Natural killer cell (primary cell): ENCODE measurements around the gene EEA1. TPM values are rescaled to one million over a fixed set of nuclear protein-coding genes. Genes with fewer than 3 reads are reported as not detected.

Experiments
- ATAC-seq, 3 donors: fragments of 150-1000 bp in 2 of 3; fragments of 200-7000 bp in 1 of 3; cut with Tn5 transposase; 1 replicate in 1 of 3; 2 replicates in 2 of 3; pipeline ENCODE4 v1.10.0; 2021; ENCODE audit warnings: mild to moderate bottlenecking in 2 of 3, moderate library complexity in 2 of 3
- DNase-seq, 2 donors: peaks; one replicate each; pipeline versions ENCODE4 v3.0.0 to v3.0.0-alpha.2; 2013 to 2021; ENCODE audit warnings: mixed read lengths in 1 of 2
- H3K27ac ChIP-seq: one replicate; pipeline ENCODE4 v1.5.1; 2013; ENCODE audit warnings: mild to moderate bottlenecking, low read length
- H3K27me3 ChIP-seq: one replicate; pipeline ENCODE4 v1.6.1; 2013; ENCODE audit warnings: low read length; ENCODE audit not compliant: control insufficient read depth, insufficient read depth
- H3K36me3 ChIP-seq: one replicate; pipeline ENCODE4 v1.6.1; 2013; ENCODE audit warnings: low read length; ENCODE audit not compliant: control insufficient read depth, insufficient read depth
- H3K4me1 ChIP-seq: one replicate; pipeline ENCODE4 v1.6.1; 2013; ENCODE audit warnings: low read length; ENCODE audit not compliant: control insufficient read depth, insufficient read depth
- H3K4me3 ChIP-seq: one replicate; pipeline ENCODE4 v1.5.1; 2013; ENCODE audit warnings: low read length
- H3K9me3 ChIP-seq: one replicate; pipeline ENCODE4 v1.6.1; 2013; ENCODE audit warnings: low read length; ENCODE audit not compliant: control insufficient read depth, insufficient read depth
- H3K27ac Mint-ChIP-seq, 2 donors: one replicate each; pipeline ENCODE4 v1.8.0; 2022; ENCODE audit warnings: mild to moderate bottlenecking in 2 of 2, mixed read lengths in 2 of 2, moderate library complexity in 1 of 2
- H3K27me3 Mint-ChIP-seq, 2 donors: one replicate each; pipeline ENCODE4 v1.8.0; 2022; ENCODE audit warnings: low read depth in 2 of 2, mixed read lengths in 2 of 2
- H3K36me3 Mint-ChIP-seq: one replicate; pipeline ENCODE4 v1.8.0; 2022; ENCODE audit warnings: mixed read lengths
- H3K4me1 Mint-ChIP-seq, 2 donors: one replicate each; pipeline ENCODE4 v1.8.0; 2022; ENCODE audit warnings: mixed read lengths in 2 of 2
- H3K4me3 Mint-ChIP-seq: one replicate; pipeline ENCODE4 v1.8.0; 2022; ENCODE audit warnings: mild to moderate bottlenecking, moderate library complexity, mixed read lengths
- H3K9me3 Mint-ChIP-seq, 2 donors: one replicate each; pipeline ENCODE4 v1.8.0; 2022; ENCODE audit warnings: mixed read lengths in 2 of 2
- CTCF ChIP-seq: fragments of 200-600 bp; IDR thresholded peaks from one replicate; pipeline ENCODE4 v1.8.0; 2022; ENCODE audit warnings: antibody characterized with exemption
- WGBS: methylation state at CpG from one replicate; pipeline ENCODE4 v1.1.7; 2013; ENCODE audit warnings: missing lambda C conversion rate; ENCODE audit not compliant: insufficient coverage; 5-methylcytosine and 5-hydroxymethylcytosine counted together
- intact Hi-C: fragments of 100-400 bp; cut with micrococcal nuclease; formaldehyde crosslinking; loops from one replicate; pipeline ENCODE4 v1.14.2; 2022
- total RNA-seq, 4 donors: library from RNA; stranded (reverse); fragments of 120-200 nt in 1 of 4; gene quantifications; one replicate each; pipeline versions ENCODE4 v1.2.3 to v1.2.4, GENCODE V29; 2013 to 2022

The EEA1 gene
- total RNA-seq, 3 donors from 2014 or later (not counting 1 experiment from before 2014, with no cell fraction given): 15.0 to 20.0 (median 15.0) TPM

- no peak overlapping the region for H3K4me3 Mint-ChIP-seq
- H3K4me3 ChIP-seq: no peak overlapping the region
Observed at GRCh38 chr12:92737855-92738850, 190.9 kb downstream of the EEA1 start.

GRCh38 chr12:92736605-92737004, 192.5 kb downstream of the EEA1 start:
- no peaks in the 10 kb centered on the region for H3K4me1 Mint-ChIP-seq
- intact Hi-C loops: no loop called here
- DNase-seq: no peak
- WGBS: 80% methylated on average over 6 of the region's 6 CpGs
- Histone ChIP-seq H3K27ac (no peak overlapping the region), H3K36me3 (no peaks in the 10 kb centered on the region), H3K4me1 (no peaks in the 10 kb centered on the region), H3K4me3 (no peak overlapping the region), H3K27me3 (no peaks in the 10 kb centered on the region), H3K9me3 (no peaks in the 10 kb centered on the region)
- H3K27ac Mint-ChIP-seq: no peak overlapping the region
- H3K4me3 Mint-ChIP-seq: no peak overlapping the region
- H3K27me3 Mint-ChIP-seq: peaks cover 4 to 17% of the 10 kb centered on the region in 2 donors
- no peaks in the 10 kb centered on the region for H3K36me3 Mint-ChIP-seq
- no peaks in the 10 kb centered on the region for H3K9me3 Mint-ChIP-seq
- no peak for TF ChIP-seq CTCF
- no peak for ATAC-seq

More at GRCh38 chr12:92737855-92738850, 190.9 kb downstream of the EEA1 start:
- H3K36me3 Mint-ChIP-seq: no peaks in the 10 kb centered on the region
- no peaks in the 10 kb centered on the region for H3K27me3 ChIP-seq
- intact Hi-C loops: no loop called here
- no peaks in the 10 kb centered on the region for H3K36me3 ChIP-seq
- ATAC-seq: no peak
- no peaks in the 10 kb centered on the region for H3K9me3 Mint-ChIP-seq
- no peak overlapping the region for H3K27ac ChIP-seq
- no peaks in the 10 kb centered on the region for H3K4me1 ChIP-seq
- H3K27ac Mint-ChIP-seq: no peak overlapping the region
- no peaks in the 10 kb centered on the region for H3K9me3 ChIP-seq
- H3K4me1 Mint-ChIP-seq: no peaks in the 10 kb centered on the region
- DNase-seq: no peak
- TF ChIP-seq CTCF: no peak
- WGBS: 93% methylated on average over 7 of the region's 7 CpGs
- H3K27me3 Mint-ChIP-seq: peaks cover 4 to 28% of the 10 kb centered on the region in 2 donors

GRCh38 chr12:92735131-92735721, 193.9 kb downstream of the EEA1 start:
- no peak overlapping the region for H3K27ac ChIP-seq
- H3K36me3 Mint-ChIP-seq: no peaks in the 10 kb centered on the region
- no peak for TF ChIP-seq CTCF
- H3K27ac Mint-ChIP-seq: no peak overlapping the region
- H3K36me3 ChIP-seq: no peaks in the 10 kb centered on the region
- DNase-seq: no peak
- 72% methylated on average over 2 of the region's 3 CpGs for WGBS
- intact Hi-C loops: no loop called here
- no peak overlapping the region for H3K4me3 Mint-ChIP-seq
- peaks cover 4 to 13% of the 10 kb centered on the region in 2 donors for H3K27me3 Mint-ChIP-seq
- ATAC-seq: no peak
- H3K9me3 ChIP-seq: no peaks in the 10 kb centered on the region
- H3K27me3 ChIP-seq: no peaks in the 10 kb centered on the region
- H3K4me3 ChIP-seq: no peak overlapping the region
- H3K4me1 ChIP-seq: no peaks in the 10 kb centered on the region
- H3K4me1 Mint-ChIP-seq: no peaks in the 10 kb centered on the region
- H3K9me3 Mint-ChIP-seq: no peaks in the 10 kb centered on the region
